ENCODE data around the gene LRCH4. TPM values are rescaled to one million over a fixed set of nuclear protein-coding genes. Genes with fewer than 3 reads are reported as not detected.

LRCH4 gene
- total RNA-seq, 2 experiments from 2014 or later: 39.2 to 72.0 TPM

DNA sequence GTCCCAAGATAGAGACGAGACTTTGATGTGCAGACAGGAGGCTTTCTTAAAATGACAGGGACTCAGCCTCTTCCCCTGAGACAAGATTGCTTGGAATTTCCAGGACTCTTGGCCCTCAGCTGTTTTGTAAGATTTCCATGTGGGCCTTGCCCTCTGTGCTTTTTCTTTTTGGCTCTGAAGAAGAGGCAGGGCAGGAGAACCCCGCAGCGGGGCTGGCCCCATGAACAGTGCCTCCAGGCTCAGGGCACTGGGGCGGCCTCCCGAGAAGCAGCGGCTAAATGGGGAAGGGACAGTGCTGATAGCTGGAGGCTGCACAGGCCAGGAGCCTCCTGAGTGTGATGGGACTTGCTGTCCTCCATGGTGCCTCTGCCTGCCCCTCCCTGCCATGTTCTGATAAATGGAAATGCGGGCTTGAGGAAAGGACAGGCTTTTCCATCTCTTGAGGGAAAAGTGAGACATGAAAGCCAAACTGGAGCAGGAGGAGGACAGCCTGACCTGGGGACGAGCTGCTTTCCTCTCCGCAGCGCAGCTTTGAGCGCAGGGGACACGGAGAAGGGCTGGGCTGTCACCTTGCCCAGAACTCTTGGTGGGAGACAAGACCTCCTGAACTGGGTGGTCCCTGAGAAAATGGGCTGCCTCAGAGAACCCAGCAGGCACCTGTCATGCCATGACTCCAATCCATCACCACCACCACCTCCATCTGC, 24.3 kb downstream of the LRCH4 start:
- POLR2A ChIA-PET: no interaction called here
- BruUV-seq (replicated peaks): no TSS peak
- no peaks in the 10 kb centered on the region for H3K9me2 ChIP-seq (ENCODE audit: insufficient read depth, low read length)
- no peak overlapping the region for H2AFZ ChIP-seq (ENCODE audit: low read length)
- H3K79me2 ChIP-seq (ENCODE audit: insufficient read depth, low read depth, low read length): no peaks in the 10 kb centered on the region
- H3K4me2 ChIP-seq (ENCODE audit: low read length): no peak overlapping the region
- CTCF ChIA-PET (ENCODE audit: unreplicated experiment): no interaction called here
- peaks cover 14% of the 10 kb centered on the region for H3K4me1 ChIP-seq (ENCODE audit: insufficient read depth, low read length, poor library complexity, severe bottlenecking)
- TF ChIP-seq EZH2phosphoT487 (IDR thresholded peaks at IDR 0.05; ENCODE audit: borderline replicate concordance, low read depth, low read length): no peak
- TF ChIP-seq, protein P1, sequence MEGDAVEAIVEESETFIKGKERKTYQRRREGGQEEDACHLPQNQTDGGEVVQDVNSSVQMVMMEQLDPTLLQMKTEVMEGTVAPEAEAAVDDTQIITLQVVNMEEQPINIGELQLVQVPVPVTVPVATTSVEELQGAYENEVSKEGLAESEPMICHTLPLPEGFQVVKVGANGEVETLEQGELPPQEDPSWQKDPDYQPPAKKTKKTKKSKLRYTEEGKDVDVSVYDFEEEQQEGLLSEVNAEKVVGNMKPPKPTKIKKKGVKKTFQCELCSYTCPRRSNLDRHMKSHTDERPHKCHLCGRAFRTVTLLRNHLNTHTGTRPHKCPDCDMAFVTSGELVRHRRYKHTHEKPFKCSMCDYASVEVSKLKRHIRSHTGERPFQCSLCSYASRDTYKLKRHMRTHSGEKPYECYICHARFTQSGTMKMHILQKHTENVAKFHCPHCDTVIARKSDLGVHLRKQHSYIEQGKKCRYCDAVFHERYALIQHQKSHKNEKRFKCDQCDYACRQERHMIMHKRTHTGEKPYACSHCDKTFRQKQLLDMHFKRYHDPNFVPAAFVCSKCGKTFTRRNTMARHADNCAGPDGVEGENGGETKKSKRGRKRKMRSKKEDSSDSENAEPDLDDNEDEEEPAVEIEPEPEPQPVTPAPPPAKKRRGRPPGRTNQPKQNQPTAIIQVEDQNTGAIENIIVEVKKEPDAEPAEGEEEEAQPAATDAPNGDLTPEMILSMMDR (conservative IDR thresholded peaks at IDR 0.05; ENCODE audit: low read length): no peak
- H3K36me3 ChIP-seq (ENCODE audit: insufficient read depth, low read length): peaks cover 14% of the 10 kb centered on the region; the same call in 1 of the 2 replicates
- DNase-seq (ENCODE audit: low spot score): no peak
- H3K9me3 ChIP-seq (ENCODE audit: low read length): no peaks in the 10 kb centered on the region
- no peaks in the 10 kb centered on the region for H4K20me1 ChIP-seq (ENCODE audit: insufficient read depth, low read length)
- no peak overlapping the region for H3K4me3 ChIP-seq (ENCODE audit: low read depth, low read length, poor library complexity, severe bottlenecking)
- intact Hi-C loops (cut with micrococcal nuclease; ENCODE audit: unreplicated experiment): no loop called here
- H3K27ac ChIP-seq (ENCODE audit: low read depth, low read length, poor library complexity, severe bottlenecking): no peak overlapping the region

DNA sequence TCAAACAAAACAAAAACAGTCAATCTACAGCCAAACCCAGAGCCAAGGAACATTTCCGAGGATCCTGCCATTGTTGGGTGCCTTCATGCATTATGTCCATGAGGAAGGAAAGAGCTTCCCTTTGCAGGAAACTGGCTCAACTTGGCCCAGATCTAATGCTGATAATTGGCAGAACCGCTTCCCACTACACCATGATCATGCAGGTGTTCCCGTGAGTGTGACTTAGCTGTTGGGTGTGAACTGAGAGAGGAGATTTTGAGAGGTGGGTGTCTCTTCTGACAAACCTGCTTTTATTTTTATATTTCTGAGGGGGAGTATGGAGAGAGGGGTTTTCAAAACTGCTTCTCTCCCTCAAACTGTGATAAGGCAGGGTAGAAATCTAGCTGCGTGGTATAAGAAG, 26.8 kb downstream of the LRCH4 start:
- ChIA-PET CTCF (ENCODE audit: unreplicated experiment) (interaction anchor here (0.7 to 1.4 kb wide), 5 partner anchors 10 to 109 kb away, joined by 3 to 5 read pairs (median 4); no protein-coding TSS in a partner anchor), POLR2A (interaction anchor here (0.7 kb wide), 2 partner anchors 83 to 834 kb away, joined by 3 to 4 read pairs; no protein-coding TSS in a partner anchor)
- Histone ChIP-seq H3K27ac (ENCODE audit: low read depth, low read length, poor library complexity, severe bottlenecking) (no peak overlapping the region), H3K4me1 (ENCODE audit: insufficient read depth, low read length, poor library complexity, severe bottlenecking) (peaks cover 14% of the 10 kb centered on the region), H3K36me3 (ENCODE audit: insufficient read depth, low read length) (peaks cover 27% of the 10 kb centered on the region), H3K9me3 (ENCODE audit: low read length) (no peaks in the 10 kb centered on the region), H4K20me1 (ENCODE audit: insufficient read depth, low read length) (no peaks in the 10 kb centered on the region), H3K79me2 (ENCODE audit: insufficient read depth, low read depth, low read length) (no peaks in the 10 kb centered on the region), H2AFZ (ENCODE audit: low read length) (no peak overlapping the region), H3K4me2 (ENCODE audit: low read length) (no peak overlapping the region), H3K4me3 (ENCODE audit: low read depth, low read length, poor library complexity, severe bottlenecking) (no peak overlapping the region), H3K9me2 (ENCODE audit: insufficient read depth, low read length) (no peaks in the 10 kb centered on the region)
- TF ChIP-seq, protein P1 (conservative IDR thresholded peaks at IDR 0.05; ENCODE audit: low read length): no peak
- no peak for TF ChIP-seq EZH2phosphoT487 (IDR thresholded peaks at IDR 0.05; ENCODE audit: borderline replicate concordance, low read depth, low read length)
- DNase-seq (ENCODE audit: low spot score): no peak
- intact Hi-C loops (cut with micrococcal nuclease; ENCODE audit: unreplicated experiment): loop anchor here (1.0 kb wide), 1 partner anchor 90 kb away; no protein-coding TSS in a partner anchor
- no TSS peak for BruUV-seq (replicated peaks)

DNA sequence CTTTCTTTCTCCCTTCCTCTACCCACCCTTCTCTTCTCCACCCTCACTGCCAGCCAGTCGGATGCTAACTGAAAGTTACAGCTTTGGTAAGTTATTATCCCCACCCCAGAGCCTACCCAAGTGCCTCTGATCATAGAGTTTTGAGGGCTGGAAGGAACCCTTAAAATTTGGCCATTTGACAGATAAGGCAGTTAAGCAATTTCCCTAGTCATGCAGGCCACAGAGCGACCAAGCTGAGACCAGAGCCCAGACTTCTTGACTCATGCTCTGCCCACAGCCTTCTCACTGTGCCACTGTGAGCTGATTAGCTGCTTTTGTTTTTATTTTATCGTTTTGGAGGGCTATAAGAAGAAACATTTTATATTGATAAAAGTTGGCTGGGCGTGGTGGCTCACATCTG, 29.4 kb downstream of the LRCH4 start:
- H3K36me3 ChIP-seq (ENCODE audit: insufficient read depth, low read length): peaks cover 47% of the 10 kb centered on the region
- no peaks in the 10 kb centered on the region for H3K9me3 ChIP-seq (ENCODE audit: low read length)
- H3K4me2 ChIP-seq (ENCODE audit: low read length): no peak overlapping the region
- H3K79me2 ChIP-seq (ENCODE audit: insufficient read depth, low read depth, low read length): no peaks in the 10 kb centered on the region
- TF ChIP-seq, protein P1 (conservative IDR thresholded peaks at IDR 0.05; ENCODE audit: low read length): no peak
- TF ChIP-seq EZH2phosphoT487 (IDR thresholded peaks at IDR 0.05; ENCODE audit: borderline replicate concordance, low read depth, low read length): no peak
- peaks cover 14% of the 10 kb centered on the region for H3K4me1 ChIP-seq (ENCODE audit: insufficient read depth, low read length, poor library complexity, severe bottlenecking)
- ChIA-PET POLR2A (no interaction called here), CTCF (ENCODE audit: unreplicated experiment) (interaction anchor here (0.6 kb wide), 1 partner anchor 1069 kb away, joined by 3 read pairs; no protein-coding TSS in a partner anchor)
- no peak overlapping the region for H3K4me3 ChIP-seq (ENCODE audit: low read depth, low read length, poor library complexity, severe bottlenecking)
- no peaks in the 10 kb centered on the region for H3K9me2 ChIP-seq (ENCODE audit: insufficient read depth, low read length)
- H3K27ac ChIP-seq (ENCODE audit: low read depth, low read length, poor library complexity, severe bottlenecking): no peak overlapping the region
- H2AFZ ChIP-seq (ENCODE audit: low read length): no peak overlapping the region
- no TSS peak for BruUV-seq (replicated peaks)
- intact Hi-C loops (cut with micrococcal nuclease; ENCODE audit: unreplicated experiment): no loop called here
- DNase-seq (ENCODE audit: low spot score): no peak
- no peaks in the 10 kb centered on the region for H4K20me1 ChIP-seq (ENCODE audit: insufficient read depth, low read length)
